Transverse colon (tissue), 4 donors: ENCODE data around the gene NFIA. TPM values are rescaled to one million over a fixed set of nuclear protein-coding genes. Genes with fewer than 3 reads are reported as not detected.

Experiments
- DNase-seq: peaks from one replicate; pipeline ENCODE4 v3.0.0-alpha.2; 2019
- H3K27ac ChIP-seq, 4 donors: fragments of 200-600 bp; sonication (generic); 2 replicates each; pipeline ENCODE4 v1.5.1; 2016 to 2018; ENCODE audit warnings: inconsistent platforms in 4 of 4
- H3K27me3 ChIP-seq: fragments of 200-600 bp; sonication (generic); 2 replicates; pipeline ENCODE4 v1.5.1; 2017; ENCODE audit warnings: inconsistent platforms
- H3K36me3 ChIP-seq, 4 donors: fragments of 200-600 bp; sonication (generic); 2 replicates each; pipeline ENCODE4 v1.5.1; 2017 to 2019; ENCODE audit warnings: inconsistent platforms in 4 of 4
- H3K4me1 ChIP-seq, 4 donors: fragments of 200-600 bp; sonication (generic); 2 replicates each; pipeline ENCODE4 v1.5.1; 2017 to 2020; ENCODE audit warnings: inconsistent platforms in 4 of 4
- H3K4me3 ChIP-seq, 4 donors: fragments of 200-600 bp; sonication (generic); 1 replicate in 1 of 4; 2 replicates in 3 of 4; pipeline versions ENCODE4 v1.5.1 to v1.6.1; 2017 to 2019; ENCODE audit warnings: inconsistent platforms in 4 of 4
- H3K9me3 ChIP-seq, 2 donors: fragments of 200-600 bp; sonication (generic); 2 replicates each; pipeline ENCODE4 v1.5.1; 2017 to 2019; ENCODE audit warnings: inconsistent platforms in 2 of 2
- CTCF ChIP-seq, 5 experiments: fragments of 200-600 bp in 3 of 5; fragments of 450-650 bp in 2 of 5; sonication (generic) in 3 of 5; IDR thresholded peaks; 1 replicate in 2 of 5; 2 replicates in 3 of 5; pipeline ENCODE4 v1.5.1; 2016 to 2017; ENCODE audit warnings: antibody characterized with exemption in 5 of 5, inconsistent platforms in 3 of 5, mild to moderate bottlenecking in 2 of 5, moderate library complexity in 1 of 5
- EP300 ChIP-seq: sonication (generic); formaldehyde crosslinking; IDR thresholded peaks from one replicate; pipeline ENCODE4 v1.6.1; 2017; ENCODE audit warnings: antibody characterized with exemption, low read depth
- POLR2A ChIP-seq: fragments of 450-650 bp; IDR thresholded peaks from one replicate; pipeline ENCODE4 v1.6.1; 2016; ENCODE audit warnings: antibody characterized with exemption, mild to moderate bottlenecking, moderate library complexity
- POLR2AphosphoS5 ChIP-seq, 3 donors: sonication (generic); formaldehyde crosslinking; IDR thresholded peaks; one replicate each; pipeline ENCODE4 v1.6.1; 2016; ENCODE audit warnings: antibody characterized with exemption in 3 of 3
- WGBS, 2 donors: methylation state at CpG; one replicate each; pipeline ENCODE4 v1.1.5; 2018; ENCODE audit warnings: low coverage in 1 of 2; 5-methylcytosine and 5-hydroxymethylcytosine counted together
- in situ Hi-C, 4 donors: fragments of 200-750 bp; cut with MboI; loops; one replicate each; pipeline versions ENCODE4 v1.15.0 to v1.15.1; 2017; ENCODE audit warnings: low sequenced_read_pairs in 3 of 4, low pct_ligation_motif_present in 1 of 4, low pct_unique_long_range_greater_than_20kb in 1 of 4
- intact Hi-C: fragments of 100-400 bp; cut with DNase I; formaldehyde crosslinking; loops from one replicate; pipeline ENCODE4 v1.15.1; 2023; ENCODE audit warnings: low total_unique reads
- total RNA-seq, 4 donors: library from RNA; depleted of rRNA; stranded (reverse); fragments of >200 nt; gene quantifications; one replicate each; pipeline ENCODE4 v1.1.0, GENCODE V29; 2016

Gene NFIA
- total RNA-seq, 4 donors from 2014 or later, result 17.3 to 37.2 (median 29.8) TPM

- no peak overlapping the region for H3K4me3 ChIP-seq
- peaks cover 0 to 10% (median 4%) of the 10 kb centered on the region in 4 donors for H3K4me1 ChIP-seq
- no peaks in the 10 kb centered on the region for H3K36me3 ChIP-seq
- TF ChIP-seq CTCF (IDR thresholded peaks at IDR 0.05) (no peak), POLR2A (no peak), POLR2AphosphoS5 (IDR thresholded peaks at IDR 0.05) (no peak), EP300 (no peak)
- 86 to 92% methylated on average over 2 of the region's 2 CpGs for WGBS, 2 donors
- no peak for DNase-seq
- no peaks in the 10 kb centered on the region for H3K9me3 ChIP-seq
- no peak overlapping the region for H3K27ac ChIP-seq
- H3K27me3 ChIP-seq, result no peaks in the 10 kb centered on the region
- in situ Hi-C loops, result no loop called here
- intact Hi-C loops, result no loop called here
These were observed 279.6 kb downstream of the NFIA start for GRCh38 chr1:61361931-61362330.

GRCh38 chr1:61362351-61362750, 280.0 kb downstream of the NFIA start:
- H3K27me3 ChIP-seq, result no peaks in the 10 kb centered on the region
- no peak for DNase-seq
- in situ Hi-C loops (no loop called here), intact Hi-C loops (no loop called here)
- peaks cover 0 to 10% (median 4%) of the 10 kb centered on the region in 4 donors for H3K4me1 ChIP-seq
- H3K9me3 ChIP-seq, result no peaks in the 10 kb centered on the region
- WGBS, 2 donors, result 49 to 55% methylated on average over 1 to 2 of the region's 2 CpGs
- H3K36me3 ChIP-seq, result no peaks in the 10 kb centered on the region
- no peak for TF ChIP-seq POLR2AphosphoS5 (IDR thresholded peaks at IDR 0.05)
- no peak for TF ChIP-seq EP300
- no peak for TF ChIP-seq CTCF (IDR thresholded peaks at IDR 0.05)
- no peak for TF ChIP-seq POLR2A
- H3K27ac ChIP-seq, result peak overlapping the region in 1 of 4 donors; percentile 1
- H3K4me3 ChIP-seq, result no peak overlapping the region

GRCh38 chr1:61368366-61368765, 286.0 kb downstream of the NFIA start:
- H3K27me3 ChIP-seq, result no peaks in the 10 kb centered on the region
- no peak for DNase-seq
- peaks cover 0 to 5% (median 0%) of the 10 kb centered on the region in 4 donors for H3K4me1 ChIP-seq
- WGBS, 2 donors, result 70 to 92% methylated on average over 2 of the region's 2 CpGs
- H3K4me3 ChIP-seq, result no peak overlapping the region
- no peak for TF ChIP-seq POLR2AphosphoS5 (IDR thresholded peaks at IDR 0.05)
- no peaks in the 10 kb centered on the region for H3K36me3 ChIP-seq
- in situ Hi-C loops (no loop called here), intact Hi-C loops (no loop called here)
- no peak overlapping the region for H3K27ac ChIP-seq
- no peaks in the 10 kb centered on the region for H3K9me3 ChIP-seq

- in situ Hi-C loops (no loop called here), intact Hi-C loops (no loop called here)
- Histone ChIP-seq H3K9me3 (no peaks in the 10 kb centered on the region), H3K4me3 (no peak overlapping the region), H3K4me1 (peaks cover 0 to 5% (median 0%) of the 10 kb centered on the region in 4 donors), H3K27ac (no peak overlapping the region), H3K36me3 (no peaks in the 10 kb centered on the region), H3K27me3 (no peaks in the 10 kb centered on the region)
- DNase-seq, result no peak
- WGBS, 2 donors, result 86 to 91% methylated on average over 6 of the region's 6 CpGs
- TF ChIP-seq CTCF (IDR thresholded peaks at IDR 0.05) (no peak), POLR2A (no peak), POLR2AphosphoS5 (IDR thresholded peaks at IDR 0.05) (no peak), EP300 (no peak)
These were observed 286.5 kb downstream of the NFIA start for GRCh38 chr1:61368876-61369275.
